CD4-positive, CD25-positive, alpha-beta regulatory T cell (primary cell): Measurements from ENCODE around the gene ZNF618. TPM values are rescaled to one million over a fixed set of nuclear protein-coding genes. Genes with fewer than 3 reads are reported as not detected.
A peak's percentile ranks its signal among the peaks of the same experiment; 100 is the strongest.
"Not testable (repeated sequence)": the region's sequence is repeated elsewhere in the genome, so short reads cannot be mapped to it uniquely, and the experiment has no call there.

Experiments used
- ATAC-seq, 2 donors: fragments of 150-1000 bp; cut with Tn5 transposase; one replicate each; pipeline ENCODE4 v1.10.0; 2021; ENCODE audit warnings: low read depth in 2 of 2, moderate number of reproducible peaks in 2 of 2, moderate library complexity in 1 of 2
- DNase-seq, 3 donors: peaks; one replicate each; pipeline versions ENCODE4 v3.0.0 to v3.0.0-alpha.2; 2012 to 2022; ENCODE audit warnings: mixed read lengths in 1 of 3
- H3K27ac ChIP-seq: one replicate; pipeline ENCODE4 v1.7.0; 2013; ENCODE audit warnings: mild to moderate bottlenecking, low read length; ENCODE audit not compliant: insufficient read depth, poor library complexity, severe bottlenecking
- H3K27me3 ChIP-seq: one replicate; pipeline ENCODE4 v1.7.0; 2013; ENCODE audit warnings: low read length; ENCODE audit not compliant: control insufficient read depth, insufficient read depth
- H3K36me3 ChIP-seq: one replicate; pipeline ENCODE4 v1.7.0; 2013; ENCODE audit warnings: mild to moderate bottlenecking, low read length, moderate library complexity; ENCODE audit not compliant: control insufficient read depth, insufficient read depth
- H3K4me1 ChIP-seq: 2 replicates; pipeline ENCODE4 v1.7.0; 2013; ENCODE audit warnings: mild to moderate bottlenecking, low read length; ENCODE audit not compliant: insufficient read depth, control insufficient read depth, poor library complexity, severe bottlenecking
- H3K4me3 ChIP-seq: one replicate; pipeline ENCODE4 v1.7.0; 2013; ENCODE audit warnings: low read depth, mild to moderate bottlenecking, low read length, moderate library complexity
- H3K9me3 ChIP-seq, 2 experiments: 1 replicate in 1 of 2; 2 replicates in 1 of 2; pipeline ENCODE4 v1.7.0; 2013; ENCODE audit warnings: low read length in 2 of 2, mild to moderate bottlenecking in 1 of 2, moderate library complexity in 1 of 2; ENCODE audit not compliant: control insufficient read depth in 2 of 2
- H3K27ac Mint-ChIP-seq, 3 donors: one replicate each; pipeline ENCODE4 v1.8.0; 2020 to 2022; ENCODE audit warnings: mild to moderate bottlenecking in 3 of 3, mixed read lengths in 3 of 3, moderate library complexity in 2 of 3
- H3K27me3 Mint-ChIP-seq: one replicate; pipeline ENCODE4 v1.8.0; 2022; ENCODE audit warnings: mild to moderate bottlenecking, mixed read lengths
- H3K36me3 Mint-ChIP-seq: one replicate; pipeline ENCODE4 v1.8.0; 2020; ENCODE audit warnings: mixed read lengths
- H3K4me1 Mint-ChIP-seq, 4 donors: one replicate each; pipeline ENCODE4 v1.8.0; 2020 to 2022; ENCODE audit warnings: mixed read lengths in 4 of 4, mild to moderate bottlenecking in 1 of 4
- H3K4me3 Mint-ChIP-seq, 4 donors: one replicate each; pipeline ENCODE4 v1.8.0; 2020 to 2022; ENCODE audit warnings: mild to moderate bottlenecking in 4 of 4, mixed read lengths in 4 of 4, moderate library complexity in 3 of 4
- H3K9me3 Mint-ChIP-seq, 7 donors: one replicate each; pipeline ENCODE4 v1.8.0; 2020 to 2022; ENCODE audit warnings: mixed read lengths in 7 of 7, mild to moderate bottlenecking in 3 of 7, moderate library complexity in 2 of 7
- polyA plus RNA-seq, 4 donors: library from polyadenylated mRNA; unstranded; fragments of 300-500 nt; fragmentation: Illumina TruSeq; gene quantifications; one replicate each; pipeline ENCODE4 v1.2.3, GENCODE V29; 2021
- total RNA-seq: library from RNA; stranded (reverse); gene quantifications from one replicate; pipeline ENCODE4 v1.2.3, GENCODE V29; 2022

Gene ZNF618
- total and polyA plus RNA-seq, 5 donors from 2014 or later, result 0.86 TPM; not detected in 4

DNA sequence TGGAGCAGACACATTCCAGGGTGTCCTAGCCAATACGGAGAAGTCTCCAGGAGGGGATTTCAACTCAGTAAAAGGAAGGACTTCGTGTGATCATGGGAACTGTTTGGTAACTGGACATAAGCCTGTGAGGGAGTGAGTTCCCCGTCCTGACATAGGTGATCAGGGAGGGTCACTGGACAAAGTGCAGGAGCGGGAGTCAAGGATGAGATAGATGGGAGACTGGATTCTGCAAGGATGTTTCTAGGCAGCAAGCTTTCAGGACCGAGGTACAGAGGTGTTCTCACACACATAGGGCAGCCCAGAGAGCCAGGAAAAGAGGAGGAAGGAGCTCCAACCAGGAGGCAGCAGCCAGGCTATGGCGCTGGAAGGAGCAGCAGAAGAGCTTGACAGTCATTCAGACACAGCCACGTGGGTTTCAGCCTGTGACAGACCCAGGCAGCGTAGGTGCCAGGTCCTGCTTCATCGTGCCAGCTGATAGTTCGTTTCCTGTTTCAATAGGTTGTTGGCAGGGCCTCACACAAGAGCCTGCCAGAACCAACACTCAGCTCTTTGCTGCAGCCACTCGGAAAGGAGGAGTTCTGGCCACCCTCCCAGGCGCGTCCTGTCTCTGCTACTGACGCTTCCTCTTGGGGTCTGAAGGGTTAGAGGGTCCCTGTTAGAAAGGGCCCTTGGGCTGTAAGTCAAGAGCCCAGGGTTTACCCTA is 117.9 kb downstream of the ZNF618 start:
- no peak for ATAC-seq
- H3K9me3 Mint-ChIP-seq, result no peaks in the 10 kb centered on the region
- Histone ChIP-seq H3K27me3 (no peaks in the 10 kb centered on the region), H3K27ac (no peak overlapping the region), H3K36me3 (no peaks in the 10 kb centered on the region), H3K4me1 (no peaks in the 10 kb centered on the region), H3K4me3 (no peak overlapping the region), H3K9me3 (no peaks in the 10 kb centered on the region)
- H3K4me3 Mint-ChIP-seq, result no peak overlapping the region
- no peaks in the 10 kb centered on the region for H3K27me3 Mint-ChIP-seq
- no peaks in the 10 kb centered on the region for H3K36me3 Mint-ChIP-seq
- no peaks in the 10 kb centered on the region for H3K4me1 Mint-ChIP-seq
- H3K27ac Mint-ChIP-seq, result no peak overlapping the region
- peak in 1 of 3 donors; percentile 3 for DNase-seq

DNA sequence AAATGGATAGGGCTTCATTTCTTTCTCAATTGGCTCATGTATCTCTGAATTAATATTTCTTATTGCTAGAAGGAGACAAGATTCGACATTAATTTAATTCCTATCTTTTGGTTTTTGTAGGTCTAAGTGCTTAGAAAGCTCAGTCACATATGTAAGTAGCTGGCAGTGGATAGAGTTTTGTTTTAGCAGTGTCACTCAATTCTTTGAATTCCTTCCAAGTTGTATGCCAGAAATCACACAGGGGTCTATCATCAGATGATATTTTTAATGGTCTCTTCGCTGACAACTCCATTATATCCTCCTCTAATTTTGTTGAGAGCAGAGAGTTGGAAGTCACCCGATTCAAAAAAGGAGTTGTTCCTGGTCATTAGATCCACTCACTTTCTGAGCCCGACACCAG is 119.3 kb downstream of the ZNF618 start:
- no peaks in the 10 kb centered on the region for H3K27me3 ChIP-seq
- no peaks in the 10 kb centered on the region for H3K4me1 Mint-ChIP-seq
- H3K4me3 ChIP-seq, result no peak overlapping the region
- H3K4me1 ChIP-seq, result no peaks in the 10 kb centered on the region
- H3K27ac Mint-ChIP-seq, result no peak overlapping the region
- no peaks in the 10 kb centered on the region for H3K9me3 Mint-ChIP-seq
- no peaks in the 10 kb centered on the region for H3K36me3 ChIP-seq
- ATAC-seq (no peak), DNase-seq (no peak)
- no peaks in the 10 kb centered on the region for H3K36me3 Mint-ChIP-seq
- no peak overlapping the region for H3K4me3 Mint-ChIP-seq
- no peaks in the 10 kb centered on the region for H3K9me3 ChIP-seq
- no peaks in the 10 kb centered on the region for H3K27me3 Mint-ChIP-seq
- H3K27ac ChIP-seq, result no peak overlapping the region

DNA sequence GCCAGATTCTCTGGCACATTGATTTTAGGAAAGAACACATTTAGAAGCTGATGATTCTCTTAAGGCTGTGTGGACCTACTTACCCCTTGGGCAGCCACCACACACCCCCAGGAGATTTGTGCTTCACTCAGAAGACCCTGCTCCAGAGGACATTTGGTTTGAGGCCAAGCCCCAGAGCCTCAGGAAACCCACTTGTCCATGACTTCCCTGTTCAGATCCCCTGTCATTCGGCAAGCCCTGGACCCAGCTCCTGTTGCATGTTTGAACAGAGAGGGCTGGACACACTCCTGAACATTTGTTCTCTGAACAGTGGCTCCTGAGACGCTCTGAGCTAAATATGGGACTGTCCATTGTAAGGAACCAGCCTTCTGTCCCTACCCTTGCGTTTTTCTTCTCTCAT is 119.9 kb downstream of the ZNF618 start:
- no peak overlapping the region for H3K27ac Mint-ChIP-seq
- H3K36me3 Mint-ChIP-seq, result no peaks in the 10 kb centered on the region

DNA sequence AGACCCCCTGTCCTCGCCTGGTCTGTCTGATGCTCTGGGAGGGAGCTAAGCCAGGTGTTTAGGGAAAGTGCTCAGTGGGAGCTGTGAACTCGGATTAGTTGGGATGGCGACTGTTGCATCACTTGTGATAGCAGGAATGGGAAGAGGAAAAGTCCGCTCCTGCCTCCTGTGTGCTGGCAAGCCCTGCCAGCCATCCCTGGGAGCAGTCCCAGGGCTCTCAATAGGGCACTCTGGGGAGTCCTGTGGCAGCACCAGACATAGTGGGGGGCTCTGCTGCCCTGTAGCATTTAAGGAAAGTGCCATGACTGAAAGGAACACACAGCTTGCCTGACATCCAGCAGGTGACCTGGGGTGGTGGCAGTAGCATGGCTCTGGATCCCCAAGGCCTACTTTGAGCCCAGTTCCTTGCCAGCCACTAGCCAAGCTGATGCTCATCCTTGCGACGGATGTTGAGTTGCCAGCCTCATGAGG is 120.5 kb downstream of the ZNF618 start:
- H3K36me3 ChIP-seq, result no peaks in the 10 kb centered on the region
- H3K27me3 Mint-ChIP-seq, result no peaks in the 10 kb centered on the region
- DNase-seq (no peak), ATAC-seq (no peak)
- no peaks in the 10 kb centered on the region for H3K9me3 Mint-ChIP-seq
- no peaks in the 10 kb centered on the region for H3K36me3 Mint-ChIP-seq
- H3K27ac Mint-ChIP-seq, result no peak overlapping the region
- H3K4me3 Mint-ChIP-seq, result no peak overlapping the region
- H3K27me3 ChIP-seq, result no peaks in the 10 kb centered on the region
- H3K27ac ChIP-seq, result no peak overlapping the region
- H3K4me1 ChIP-seq, result no peaks in the 10 kb centered on the region
- H3K4me3 ChIP-seq, result no peak overlapping the region
- H3K4me1 Mint-ChIP-seq, result no peaks in the 10 kb centered on the region
- H3K9me3 ChIP-seq, result no peaks in the 10 kb centered on the region

More for the DNA sequence above, 119.9 kb downstream of the ZNF618 start:
- no peaks in the 10 kb centered on the region for H3K36me3 ChIP-seq
- no peaks in the 10 kb centered on the region for H3K4me1 Mint-ChIP-seq
- H3K27me3 Mint-ChIP-seq, result no peaks in the 10 kb centered on the region
- no peak overlapping the region for H3K4me3 ChIP-seq
- ATAC-seq, result no peak
- no peaks in the 10 kb centered on the region for H3K9me3 Mint-ChIP-seq
- no peaks in the 10 kb centered on the region for H3K27me3 ChIP-seq
- no peak overlapping the region for H3K27ac ChIP-seq
- DNase-seq, result no peak
- no peaks in the 10 kb centered on the region for H3K4me1 ChIP-seq
- H3K9me3 ChIP-seq, result no peaks in the 10 kb centered on the region
- H3K4me3 Mint-ChIP-seq, result no peak overlapping the region

DNA sequence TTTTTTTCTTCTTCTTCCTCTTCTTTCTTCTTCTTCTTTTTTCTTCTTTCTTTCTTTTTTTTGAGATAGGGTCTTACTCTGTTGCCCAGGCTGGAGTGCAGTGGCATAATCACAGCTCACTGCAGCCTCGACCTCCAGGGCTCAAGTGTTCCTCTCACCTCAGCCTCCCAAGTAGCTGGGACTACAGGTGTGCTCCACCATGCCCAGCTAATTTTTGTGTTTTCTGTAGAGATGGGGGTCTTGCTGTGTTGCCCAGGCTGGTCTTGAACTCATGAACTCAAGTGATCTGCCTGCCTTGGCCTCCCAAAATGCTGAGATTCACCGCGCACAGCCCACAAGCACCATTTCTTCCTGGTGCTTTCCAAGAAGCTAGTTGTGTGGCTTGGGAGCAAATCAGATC is 121.0 kb downstream of the ZNF618 start:
- H3K9me3 Mint-ChIP-seq, H3K4me3 ChIP-seq, H3K36me3 ChIP-seq, H3K4me1 Mint-ChIP-seq, DNase-seq, H3K27ac ChIP-seq, H3K27me3 Mint-ChIP-seq, H3K27me3 ChIP-seq, H3K9me3 ChIP-seq, H3K27ac Mint-ChIP-seq, H3K36me3 Mint-ChIP-seq, H3K4me3 Mint-ChIP-seq, ATAC-seq, H3K4me1 ChIP-seq: not testable (repeated sequence)

DNA sequence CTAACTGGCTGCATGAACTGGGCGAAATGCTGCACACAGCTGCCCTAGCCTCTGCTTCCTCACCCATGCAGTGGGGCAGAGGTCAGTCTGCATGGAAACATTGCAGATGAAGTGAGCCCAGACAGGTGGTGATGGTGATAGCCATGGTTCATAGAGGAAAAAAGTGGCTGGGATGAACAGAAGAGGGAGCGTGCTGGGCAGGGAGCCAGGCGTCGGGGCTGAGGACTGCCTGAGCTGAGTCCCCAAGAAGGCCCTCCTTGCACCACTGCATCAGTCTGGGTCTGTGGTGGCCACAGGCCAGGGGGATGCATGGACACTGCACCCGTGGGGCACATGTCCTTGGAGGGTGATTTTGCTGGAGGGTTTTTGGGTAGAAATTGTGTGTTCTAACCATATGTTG is 121.5 kb downstream of the ZNF618 start:
- no peaks in the 10 kb centered on the region for H3K27me3 Mint-ChIP-seq
- H3K36me3 Mint-ChIP-seq, result no peaks in the 10 kb centered on the region
- H3K4me1 ChIP-seq, result no peaks in the 10 kb centered on the region
- ATAC-seq (no peak), DNase-seq (no peak)
- no peaks in the 10 kb centered on the region for H3K9me3 Mint-ChIP-seq
- H3K4me1 Mint-ChIP-seq, result no peaks in the 10 kb centered on the region
- no peak overlapping the region for H3K4me3 ChIP-seq
- no peaks in the 10 kb centered on the region for H3K9me3 ChIP-seq
- no peaks in the 10 kb centered on the region for H3K36me3 ChIP-seq
- no peak overlapping the region for H3K27ac Mint-ChIP-seq
- no peak overlapping the region for H3K4me3 Mint-ChIP-seq
- no peaks in the 10 kb centered on the region for H3K27me3 ChIP-seq
- H3K27ac ChIP-seq, result no peak overlapping the region

DNA sequence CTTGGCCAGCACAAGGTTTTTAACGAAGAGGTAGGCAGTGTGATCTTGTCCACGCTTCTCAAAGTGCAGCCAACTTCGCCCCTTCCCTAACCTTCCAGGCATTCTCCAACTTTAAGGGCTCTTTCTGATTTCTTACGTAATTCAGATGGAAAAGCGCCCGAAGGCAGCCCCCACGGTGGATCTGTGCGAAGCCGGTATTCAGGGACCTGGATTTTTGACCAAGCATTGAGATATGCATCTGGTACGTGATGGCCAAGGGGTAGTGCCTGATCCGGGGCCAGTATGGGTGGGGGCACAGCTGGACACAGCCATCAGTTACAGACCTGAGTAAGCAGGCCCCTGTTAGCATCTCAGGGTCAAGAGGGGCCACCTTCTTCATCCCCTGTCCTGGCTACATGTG is 122.0 kb downstream of the ZNF618 start:
- no peak for ATAC-seq
- no peak overlapping the region for H3K27ac Mint-ChIP-seq
- no peaks in the 10 kb centered on the region for H3K4me1 ChIP-seq
- H3K36me3 ChIP-seq, result no peaks in the 10 kb centered on the region
- H3K36me3 Mint-ChIP-seq, result no peaks in the 10 kb centered on the region
- H3K4me3 ChIP-seq, result no peak overlapping the region
- H3K4me3 Mint-ChIP-seq, result no peak overlapping the region
- H3K9me3 Mint-ChIP-seq, result no peaks in the 10 kb centered on the region
- no peak overlapping the region for H3K27ac ChIP-seq
- DNase-seq, result no peak
- no peaks in the 10 kb centered on the region for H3K27me3 Mint-ChIP-seq
- no peaks in the 10 kb centered on the region for H3K27me3 ChIP-seq
- no peaks in the 10 kb centered on the region for H3K9me3 ChIP-seq
- no peaks in the 10 kb centered on the region for H3K4me1 Mint-ChIP-seq

DNA sequence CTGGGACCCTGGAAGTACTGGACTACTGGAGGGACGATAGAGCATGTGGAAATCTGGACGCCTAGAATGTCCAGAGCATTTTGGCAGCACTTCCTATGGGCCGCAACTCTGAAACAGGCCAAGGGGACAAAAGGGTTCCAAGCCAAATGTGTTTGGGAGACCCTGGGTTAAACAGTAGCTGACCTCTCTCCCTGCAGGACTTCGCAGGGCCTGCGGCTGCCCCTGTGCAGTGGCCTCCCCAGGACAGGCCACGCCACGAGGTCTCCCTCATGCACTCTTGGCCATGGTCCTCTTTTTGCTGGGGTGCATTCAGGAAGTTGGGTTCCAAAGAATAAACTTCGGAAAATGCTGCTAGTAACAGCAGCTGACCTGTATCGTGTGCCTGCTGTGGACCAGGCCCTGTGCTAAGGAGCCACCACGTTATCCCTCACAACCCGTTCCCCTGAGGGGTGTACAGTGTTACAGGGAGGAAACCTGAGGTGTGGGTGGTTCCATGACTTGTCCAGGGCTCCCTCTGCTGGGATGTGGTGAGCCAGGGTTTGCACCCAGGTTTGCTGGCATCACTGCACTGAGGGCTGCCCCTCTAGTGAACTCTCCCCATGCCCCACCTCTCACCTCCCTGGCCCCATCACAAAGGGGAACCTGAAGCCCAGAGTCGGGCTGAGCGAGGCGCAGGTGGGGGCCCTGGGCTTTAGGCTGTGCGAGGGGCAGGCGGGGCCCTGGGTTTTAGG is 122.6 kb downstream of the ZNF618 start:
- Histone ChIP-seq H3K9me3 (no peaks in the 10 kb centered on the region), H3K27me3 (no peaks in the 10 kb centered on the region), H3K27ac (no peak overlapping the region), H3K36me3 (no peaks in the 10 kb centered on the region), H3K4me3 (no peak overlapping the region), H3K4me1 (no peaks in the 10 kb centered on the region)
- H3K27ac Mint-ChIP-seq, result no peak overlapping the region
- H3K27me3 Mint-ChIP-seq, result no peaks in the 10 kb centered on the region
- H3K36me3 Mint-ChIP-seq, result no peaks in the 10 kb centered on the region
- no peaks in the 10 kb centered on the region for H3K9me3 Mint-ChIP-seq
- ATAC-seq (no peak), DNase-seq (no peak)
- H3K4me1 Mint-ChIP-seq, result no peaks in the 10 kb centered on the region
- no peak overlapping the region for H3K4me3 Mint-ChIP-seq
